ENCODE data around the gene FBXL3. TPM values are rescaled to one million over a fixed set of nuclear protein-coding genes. Genes with fewer than 3 reads are reported as not detected.

Gene FBXL3
- total RNA-seq, 1 experiment from 2014 or later = 16.7 TPM

GRCh38 chr13:77042566-77043177, 15.7 kb upstream of the FBXL3 start:
- no peaks in the 10 kb centered on the region for H3K79me2 ChIP-seq (ENCODE audit: insufficient read depth, low read length)
- no peaks in the 10 kb centered on the region for H3K23me2 ChIP-seq (ENCODE audit: insufficient read length, low read depth, low read length, poor library complexity, severe bottlenecking)
- no peak overlapping the region for H4K8ac ChIP-seq (replicated peaks; ENCODE audit: insufficient read length, low read depth, low read length)
- no peak overlapping the region for H3K4me3 Mint-ChIP-seq
- H3K36me3 Mint-ChIP-seq (ENCODE audit: insufficient read depth in 1 of 3, low read depth in 3 of 3) = peaks cover 6 to 18% (median 17%) of the 10 kb centered on the region in 3 experiments; a peak in 6 of 7 replicates
- no peak overlapping the region for H3K18ac ChIP-seq (ENCODE audit: insufficient read length, low read depth, low read length)
- H3K56ac ChIP-seq (ENCODE audit: insufficient read length, low read depth, low read length) = no peak overlapping the region
- no peaks in the 10 kb centered on the region for H3K79me1 ChIP-seq (ENCODE audit: insufficient read depth, low read depth, low read length, poor library complexity, severe bottlenecking)
- H3K23ac ChIP-seq (ENCODE audit: insufficient read length, low read depth, low read length) = no peak overlapping the region
- no peak overlapping the region for H2BK12ac ChIP-seq (ENCODE audit: insufficient read length, low read depth, low read length)
- no peak overlapping the region for H3K27ac ChIP-seq (ENCODE audit: insufficient read length, low read depth, low read length)
- H3K4me1 Mint-ChIP-seq = peaks cover 8 to 14% of the 10 kb centered on the region in 2 experiments
- H3K27me3 ChIP-seq (ENCODE audit: insufficient read depth, low read length) = no peaks in the 10 kb centered on the region
- no peaks in the 10 kb centered on the region for H3K27me3 Mint-ChIP-seq (ENCODE audit: low read depth)
- H4K5ac ChIP-seq (ENCODE audit: insufficient read length, low read depth, low read length) = no peak overlapping the region
- no peak overlapping the region for H2AK5ac ChIP-seq (ENCODE audit: insufficient read length, low read length)
- no CpG with 5 or more reads among the region's 5 CpGs for WGBS (ENCODE audit: extremely low coverage, insufficient read length, low lambda C conversion rate)
- H2BK15ac ChIP-seq (ENCODE audit: low read depth, low read length) = no peak overlapping the region
- H4K91ac ChIP-seq (ENCODE audit: insufficient read length, low read depth, low read length) = no peak overlapping the region
- no peak overlapping the region for H3T11ph ChIP-seq (ENCODE audit: low read length)
- no peaks in the 10 kb centered on the region for H3K9me3 ChIP-seq (ENCODE audit: control insufficient read depth, low read depth, low read length)
- H2BK5ac ChIP-seq (ENCODE audit: insufficient read length, low read length) = no peak overlapping the region
- no peak overlapping the region for H3K4ac ChIP-seq (ENCODE audit: low read depth, low read length)
- no peak overlapping the region for H3K14ac ChIP-seq (ENCODE audit: insufficient read depth, low read length)
- no peak overlapping the region for H2BK20ac ChIP-seq (ENCODE audit: low read depth, low read length, poor library complexity, severe bottlenecking)
- H4K20me1 ChIP-seq (ENCODE audit: control insufficient read depth, insufficient read depth, insufficient read length) = no peaks in the 10 kb centered on the region
- no peak overlapping the region for H2BK120ac ChIP-seq (ENCODE audit: low read depth, low read length, poor library complexity, severe bottlenecking)
- H3K4me1 ChIP-seq (ENCODE audit: insufficient read depth, low read length) = no peaks in the 10 kb centered on the region
- H3K27ac Mint-ChIP-seq = no peak overlapping the region; a peak in 1 of 7 replicates
- no peak overlapping the region for H2AFZ ChIP-seq (ENCODE audit: low read length)
- no peak overlapping the region for H3K9ac ChIP-seq (ENCODE audit: extremely low read depth, insufficient read length, low read length)
- TF ChIP-seq, protein P1, sequence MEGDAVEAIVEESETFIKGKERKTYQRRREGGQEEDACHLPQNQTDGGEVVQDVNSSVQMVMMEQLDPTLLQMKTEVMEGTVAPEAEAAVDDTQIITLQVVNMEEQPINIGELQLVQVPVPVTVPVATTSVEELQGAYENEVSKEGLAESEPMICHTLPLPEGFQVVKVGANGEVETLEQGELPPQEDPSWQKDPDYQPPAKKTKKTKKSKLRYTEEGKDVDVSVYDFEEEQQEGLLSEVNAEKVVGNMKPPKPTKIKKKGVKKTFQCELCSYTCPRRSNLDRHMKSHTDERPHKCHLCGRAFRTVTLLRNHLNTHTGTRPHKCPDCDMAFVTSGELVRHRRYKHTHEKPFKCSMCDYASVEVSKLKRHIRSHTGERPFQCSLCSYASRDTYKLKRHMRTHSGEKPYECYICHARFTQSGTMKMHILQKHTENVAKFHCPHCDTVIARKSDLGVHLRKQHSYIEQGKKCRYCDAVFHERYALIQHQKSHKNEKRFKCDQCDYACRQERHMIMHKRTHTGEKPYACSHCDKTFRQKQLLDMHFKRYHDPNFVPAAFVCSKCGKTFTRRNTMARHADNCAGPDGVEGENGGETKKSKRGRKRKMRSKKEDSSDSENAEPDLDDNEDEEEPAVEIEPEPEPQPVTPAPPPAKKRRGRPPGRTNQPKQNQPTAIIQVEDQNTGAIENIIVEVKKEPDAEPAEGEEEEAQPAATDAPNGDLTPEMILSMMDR (conservative IDR thresholded peaks at IDR 0.05) = no peak
- H3K9me3 Mint-ChIP-seq = no peaks in the 10 kb centered on the region; a peak in 1 of 5 replicates
- H3K4me2 ChIP-seq (ENCODE audit: insufficient read depth, insufficient read length, low read length) = no peak overlapping the region
- DNase-seq = no peak

Data from H9 (cell line).